Natural killer cell (primary cell): ENCODE measurements around the gene MEF2A. TPM values are rescaled to one million over a fixed set of nuclear protein-coding genes. Genes with fewer than 3 reads are reported as not detected.

ENCODE experiments used
- ATAC-seq, 3 donors: fragments of 150-1000 bp in 2 of 3; fragments of 200-7000 bp in 1 of 3; cut with Tn5 transposase; 1 replicate in 1 of 3; 2 replicates in 2 of 3; pipeline ENCODE4 v1.10.0; 2021; ENCODE audit warnings: mild to moderate bottlenecking in 2 of 3, moderate library complexity in 2 of 3
- DNase-seq, 2 donors: peaks; one replicate each; pipeline versions ENCODE4 v3.0.0 to v3.0.0-alpha.2; 2013 to 2021; ENCODE audit warnings: mixed read lengths in 1 of 2
- H3K27ac ChIP-seq: one replicate; pipeline ENCODE4 v1.5.1; 2013; ENCODE audit warnings: mild to moderate bottlenecking, low read length
- H3K27me3 ChIP-seq: one replicate; pipeline ENCODE4 v1.6.1; 2013; ENCODE audit warnings: low read length; ENCODE audit not compliant: control insufficient read depth, insufficient read depth
- H3K36me3 ChIP-seq: one replicate; pipeline ENCODE4 v1.6.1; 2013; ENCODE audit warnings: low read length; ENCODE audit not compliant: control insufficient read depth, insufficient read depth
- H3K4me1 ChIP-seq: one replicate; pipeline ENCODE4 v1.6.1; 2013; ENCODE audit warnings: low read length; ENCODE audit not compliant: control insufficient read depth, insufficient read depth
- H3K4me3 ChIP-seq: one replicate; pipeline ENCODE4 v1.5.1; 2013; ENCODE audit warnings: low read length
- H3K9me3 ChIP-seq: one replicate; pipeline ENCODE4 v1.6.1; 2013; ENCODE audit warnings: low read length; ENCODE audit not compliant: control insufficient read depth, insufficient read depth
- H3K27ac Mint-ChIP-seq, 2 donors: one replicate each; pipeline ENCODE4 v1.8.0; 2022; ENCODE audit warnings: mild to moderate bottlenecking in 2 of 2, mixed read lengths in 2 of 2, moderate library complexity in 1 of 2
- H3K27me3 Mint-ChIP-seq, 2 donors: one replicate each; pipeline ENCODE4 v1.8.0; 2022; ENCODE audit warnings: low read depth in 2 of 2, mixed read lengths in 2 of 2
- H3K36me3 Mint-ChIP-seq: one replicate; pipeline ENCODE4 v1.8.0; 2022; ENCODE audit warnings: mixed read lengths
- H3K4me1 Mint-ChIP-seq, 2 donors: one replicate each; pipeline ENCODE4 v1.8.0; 2022; ENCODE audit warnings: mixed read lengths in 2 of 2
- H3K4me3 Mint-ChIP-seq: one replicate; pipeline ENCODE4 v1.8.0; 2022; ENCODE audit warnings: mild to moderate bottlenecking, moderate library complexity, mixed read lengths
- H3K9me3 Mint-ChIP-seq, 2 donors: one replicate each; pipeline ENCODE4 v1.8.0; 2022; ENCODE audit warnings: mixed read lengths in 2 of 2
- WGBS: methylation state at CpG from one replicate; pipeline ENCODE4 v1.1.7; 2013; ENCODE audit warnings: missing lambda C conversion rate; ENCODE audit not compliant: insufficient coverage; 5-methylcytosine and 5-hydroxymethylcytosine counted together
- intact Hi-C: fragments of 100-400 bp; cut with micrococcal nuclease; formaldehyde crosslinking; loops from one replicate; pipeline ENCODE4 v1.14.2; 2022
- total RNA-seq, 4 donors: library from RNA; stranded (reverse); fragments of 120-200 nt in 1 of 4; gene quantifications; one replicate each; pipeline versions ENCODE4 v1.2.3 to v1.2.4, GENCODE V29; 2013 to 2022
- TF ChIP-seq, protein P1 (sequence below): fragments of 200-600 bp; IDR thresholded peaks from one replicate; pipeline ENCODE4 v1.8.0; 2022; ENCODE audit warnings: antibody characterized with exemption

MEF2A gene
- total RNA-seq, 3 donors from 2014 or later (not counting 1 experiment from before 2014, with no cell fraction given) = 31.1 to 33.9 (median 33.6) TPM

DNA sequence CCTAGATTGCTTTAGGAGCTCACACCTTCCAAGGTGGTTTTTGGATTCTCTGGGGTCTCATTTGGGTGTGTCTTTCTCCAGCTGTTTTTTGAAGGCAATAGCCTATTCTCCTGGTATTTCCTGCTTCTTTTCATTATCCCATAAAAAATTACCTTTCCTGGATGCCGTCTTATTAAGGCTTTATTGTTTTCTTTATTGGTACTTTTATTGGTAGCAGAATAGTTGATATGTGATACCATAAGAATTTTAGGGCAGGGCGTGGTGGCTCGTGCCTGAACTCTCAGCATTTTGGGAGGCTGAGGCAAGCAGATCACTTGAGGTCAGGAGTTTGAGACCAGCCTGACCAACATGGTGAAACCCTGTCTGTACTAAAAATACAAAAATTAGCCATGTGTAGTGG is 18.3 kb upstream of the MEF2A start:
- Histone ChIP-seq H3K27ac (no peak overlapping the region), H3K36me3 (no peaks in the 10 kb centered on the region), H3K27me3 (no peaks in the 10 kb centered on the region), H3K9me3 (no peaks in the 10 kb centered on the region), H3K4me3 (no peak overlapping the region), H3K4me1 (no peaks in the 10 kb centered on the region)
- no peak overlapping the region for H3K27ac Mint-ChIP-seq
- TF ChIP-seq, protein P1, sequence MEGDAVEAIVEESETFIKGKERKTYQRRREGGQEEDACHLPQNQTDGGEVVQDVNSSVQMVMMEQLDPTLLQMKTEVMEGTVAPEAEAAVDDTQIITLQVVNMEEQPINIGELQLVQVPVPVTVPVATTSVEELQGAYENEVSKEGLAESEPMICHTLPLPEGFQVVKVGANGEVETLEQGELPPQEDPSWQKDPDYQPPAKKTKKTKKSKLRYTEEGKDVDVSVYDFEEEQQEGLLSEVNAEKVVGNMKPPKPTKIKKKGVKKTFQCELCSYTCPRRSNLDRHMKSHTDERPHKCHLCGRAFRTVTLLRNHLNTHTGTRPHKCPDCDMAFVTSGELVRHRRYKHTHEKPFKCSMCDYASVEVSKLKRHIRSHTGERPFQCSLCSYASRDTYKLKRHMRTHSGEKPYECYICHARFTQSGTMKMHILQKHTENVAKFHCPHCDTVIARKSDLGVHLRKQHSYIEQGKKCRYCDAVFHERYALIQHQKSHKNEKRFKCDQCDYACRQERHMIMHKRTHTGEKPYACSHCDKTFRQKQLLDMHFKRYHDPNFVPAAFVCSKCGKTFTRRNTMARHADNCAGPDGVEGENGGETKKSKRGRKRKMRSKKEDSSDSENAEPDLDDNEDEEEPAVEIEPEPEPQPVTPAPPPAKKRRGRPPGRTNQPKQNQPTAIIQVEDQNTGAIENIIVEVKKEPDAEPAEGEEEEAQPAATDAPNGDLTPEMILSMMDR = no peak
- ATAC-seq = no peak
- H3K9me3 Mint-ChIP-seq = no peaks in the 10 kb centered on the region
- H3K4me1 Mint-ChIP-seq = no peaks in the 10 kb centered on the region
- DNase-seq = no peak
- H3K36me3 Mint-ChIP-seq = no peaks in the 10 kb centered on the region
- WGBS = 98% methylated on average over 2 of the region's 3 CpGs
- intact Hi-C loops = no loop called here
- peaks cover 0 to 7% of the 10 kb centered on the region in 2 donors for H3K27me3 Mint-ChIP-seq
- no peak overlapping the region for H3K4me3 Mint-ChIP-seq

DNA sequence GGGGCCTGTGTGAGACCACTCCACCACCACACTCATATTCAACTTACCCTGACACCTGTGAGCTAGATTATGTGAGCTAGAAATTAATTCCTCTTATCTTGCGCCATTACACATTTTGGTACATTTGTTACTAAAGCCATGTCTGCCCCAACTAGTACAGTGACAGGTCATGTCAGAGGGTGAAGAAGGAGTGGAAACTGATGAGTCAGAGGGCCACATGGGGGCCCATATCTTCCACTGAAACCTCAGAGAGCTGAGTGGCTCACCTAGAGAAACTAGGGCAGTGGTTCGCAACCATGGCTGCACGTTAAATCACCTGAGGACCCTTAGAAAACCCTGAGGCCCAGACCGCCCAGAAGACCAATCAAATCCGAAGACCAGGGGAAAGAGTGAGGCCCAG is 15.7 kb upstream of the MEF2A start:
- ATAC-seq = no peak
- peaks cover 6 to 12% of the 10 kb centered on the region in 2 donors for H3K27me3 Mint-ChIP-seq

DNA sequence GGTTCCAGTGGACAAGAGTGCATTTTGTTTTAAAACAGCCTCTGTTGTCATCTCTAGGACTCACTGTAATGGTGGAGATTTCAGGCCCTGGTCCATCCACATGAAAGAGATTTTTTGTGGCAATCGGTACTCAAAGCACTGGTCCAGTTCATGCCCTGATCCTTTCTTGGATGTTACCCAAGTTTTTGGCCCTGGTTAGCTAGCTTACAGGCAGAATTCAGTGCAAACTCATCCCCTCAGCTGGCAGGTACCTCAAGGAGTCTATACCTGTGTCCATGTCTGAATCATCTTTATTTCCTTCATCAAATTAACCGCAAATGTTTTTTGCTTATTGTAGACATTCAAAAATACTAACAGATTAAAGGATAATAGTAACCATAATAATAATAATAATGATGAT is 13.7 kb upstream of the MEF2A start:
- no peaks in the 10 kb centered on the region for H3K36me3 Mint-ChIP-seq
- no peak for DNase-seq
- no peaks in the 10 kb centered on the region for H3K9me3 Mint-ChIP-seq
- ATAC-seq = no peak
- TF ChIP-seq, protein P1 = no peak
- Histone ChIP-seq H3K27me3 (no peaks in the 10 kb centered on the region), H3K4me1 (peaks cover 5% of the 10 kb centered on the region), H3K4me3 (no peak overlapping the region), H3K36me3 (no peaks in the 10 kb centered on the region), H3K27ac (no peak overlapping the region), H3K9me3 (no peaks in the 10 kb centered on the region)
- no peak overlapping the region for H3K27ac Mint-ChIP-seq
- no peaks in the 10 kb centered on the region for H3K4me1 Mint-ChIP-seq
- peaks cover 6 to 12% of the 10 kb centered on the region in 2 donors for H3K27me3 Mint-ChIP-seq
- intact Hi-C loops = no loop called here
- H3K4me3 Mint-ChIP-seq = no peak overlapping the region
- 95% methylated on average over 1 of the region's 2 CpGs for WGBS

More for the DNA sequence above, 15.7 kb upstream of the MEF2A start:
- H3K9me3 ChIP-seq = no peaks in the 10 kb centered on the region
- no peaks in the 10 kb centered on the region for H3K27me3 ChIP-seq
- no peaks in the 10 kb centered on the region for H3K36me3 ChIP-seq
- intact Hi-C loops = no loop called here
- H3K27ac Mint-ChIP-seq = no peak overlapping the region
- no peak overlapping the region for H3K4me3 ChIP-seq
- 72% methylated on average over 4 of the region's 5 CpGs for WGBS
- no peak overlapping the region for H3K27ac ChIP-seq
- H3K4me3 Mint-ChIP-seq = no peak overlapping the region
- H3K9me3 Mint-ChIP-seq = no peaks in the 10 kb centered on the region
- TF ChIP-seq, protein P1 = no peak
- DNase-seq = no peak
- H3K36me3 Mint-ChIP-seq = no peaks in the 10 kb centered on the region
- H3K4me1 Mint-ChIP-seq = no peaks in the 10 kb centered on the region
- no peaks in the 10 kb centered on the region for H3K4me1 ChIP-seq

DNA sequence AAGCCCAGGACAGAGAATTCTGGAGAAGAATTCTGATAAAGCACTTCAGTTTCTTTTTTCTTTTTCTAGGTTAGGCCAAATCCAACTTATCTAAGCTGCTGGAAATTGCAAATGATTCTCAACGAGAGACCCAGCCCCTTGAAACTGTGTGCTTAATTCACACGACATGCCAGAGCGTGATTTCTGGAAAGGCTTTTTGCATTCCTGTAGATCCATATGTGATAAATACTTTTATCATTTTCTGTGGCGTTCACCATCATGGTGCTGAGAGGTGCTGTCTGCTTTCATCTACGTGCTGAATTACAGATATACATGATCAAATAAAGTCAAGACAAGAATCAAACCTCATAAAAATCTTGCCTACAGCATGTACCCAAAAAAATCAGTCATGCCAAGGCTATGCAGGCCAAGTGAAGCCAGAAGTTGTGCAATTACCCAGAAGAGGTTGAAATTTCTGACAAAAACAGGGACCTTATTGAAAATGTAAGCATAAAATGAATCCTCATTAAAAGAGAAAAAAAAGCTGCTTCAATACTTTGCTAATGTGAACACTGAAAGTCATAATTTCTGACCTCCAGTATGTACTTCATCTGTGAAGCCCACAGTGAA is 10.8 kb upstream of the MEF2A start:
- Mint-ChIP-seq H3K4me3 (no peak overlapping the region), H3K36me3 (no peaks in the 10 kb centered on the region), H3K27me3 (peaks cover 4 to 6% of the 10 kb centered on the region in 2 donors), H3K9me3 (no peaks in the 10 kb centered on the region), H3K27ac (no peak overlapping the region), H3K4me1 (no peaks in the 10 kb centered on the region)
- Histone ChIP-seq H3K27me3 (no peaks in the 10 kb centered on the region), H3K36me3 (no peaks in the 10 kb centered on the region), H3K9me3 (no peaks in the 10 kb centered on the region), H3K4me1 (peaks cover 5% of the 10 kb centered on the region), H3K4me3 (no peak overlapping the region), H3K27ac (no peak overlapping the region)
- TF ChIP-seq, protein P1 = no peak
- ATAC-seq (no peak), DNase-seq (no peak)
- intact Hi-C loops = no loop called here
- 74% methylated on average over 5 of the region's 5 CpGs for WGBS
